OCI-LY1 (cell line): ENCODE results near the gene FGR.

Experiments used
- EZH2 ChIP-seq: fragments of 200-600 bp; sonication (generic), shearing (Covaris generic); IDR thresholded peaks from 2 replicates; pipeline ENCODE4 v1.8.0; 2017; ENCODE audit warnings: borderline replicate concordance, mixed run types, mild to moderate bottlenecking, antibody characterized with exemption, low read length, moderate library complexity, mixed read lengths
- TF ChIP-seq, protein P1 (sequence below): fragments of 200-600 bp; sonication (generic), shearing (Covaris generic); IDR thresholded peaks from 2 replicates; pipeline ENCODE4 v1.5.1; 2017; ENCODE audit warnings: mild to moderate bottlenecking, antibody characterized with exemption, low read length, moderate library complexity, mixed read lengths

DNA sequence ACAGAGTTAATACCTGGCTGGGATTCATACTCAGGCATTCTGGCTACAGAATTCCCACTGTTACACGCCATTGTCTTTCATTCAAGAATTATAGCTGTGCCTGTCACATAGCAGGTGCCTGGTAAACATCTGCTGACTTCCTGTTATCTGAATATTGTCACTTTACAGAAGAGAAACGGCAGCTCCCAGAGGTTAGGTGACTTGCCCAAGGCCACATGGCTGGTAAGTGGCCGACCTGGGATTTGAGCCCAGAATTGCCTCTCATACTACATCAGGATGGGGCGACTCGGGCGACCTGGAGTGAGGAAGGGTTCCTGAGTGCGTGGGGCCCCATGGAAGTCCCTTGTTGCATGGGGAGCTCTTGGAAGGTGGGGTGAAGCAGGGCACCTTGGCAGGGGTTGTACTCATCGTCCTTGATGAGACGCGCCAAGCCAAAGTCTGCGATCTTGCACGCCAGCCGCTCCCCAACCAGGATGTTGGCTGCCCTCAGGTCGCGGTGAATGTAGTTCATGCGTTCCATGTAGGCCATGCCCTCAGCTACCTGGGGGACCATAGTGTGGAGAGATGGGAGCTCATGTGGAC is 20.9 kb downstream of the FGR start:
- TF ChIP-seq, protein P1, sequence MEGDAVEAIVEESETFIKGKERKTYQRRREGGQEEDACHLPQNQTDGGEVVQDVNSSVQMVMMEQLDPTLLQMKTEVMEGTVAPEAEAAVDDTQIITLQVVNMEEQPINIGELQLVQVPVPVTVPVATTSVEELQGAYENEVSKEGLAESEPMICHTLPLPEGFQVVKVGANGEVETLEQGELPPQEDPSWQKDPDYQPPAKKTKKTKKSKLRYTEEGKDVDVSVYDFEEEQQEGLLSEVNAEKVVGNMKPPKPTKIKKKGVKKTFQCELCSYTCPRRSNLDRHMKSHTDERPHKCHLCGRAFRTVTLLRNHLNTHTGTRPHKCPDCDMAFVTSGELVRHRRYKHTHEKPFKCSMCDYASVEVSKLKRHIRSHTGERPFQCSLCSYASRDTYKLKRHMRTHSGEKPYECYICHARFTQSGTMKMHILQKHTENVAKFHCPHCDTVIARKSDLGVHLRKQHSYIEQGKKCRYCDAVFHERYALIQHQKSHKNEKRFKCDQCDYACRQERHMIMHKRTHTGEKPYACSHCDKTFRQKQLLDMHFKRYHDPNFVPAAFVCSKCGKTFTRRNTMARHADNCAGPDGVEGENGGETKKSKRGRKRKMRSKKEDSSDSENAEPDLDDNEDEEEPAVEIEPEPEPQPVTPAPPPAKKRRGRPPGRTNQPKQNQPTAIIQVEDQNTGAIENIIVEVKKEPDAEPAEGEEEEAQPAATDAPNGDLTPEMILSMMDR = no peak
- no peak for TF ChIP-seq EZH2
